ENCODE measurements around the gene CACNA1S.
A peak's percentile ranks its signal among the peaks of the same experiment; 100 is the strongest.

Gene CACNA1S

DNA sequence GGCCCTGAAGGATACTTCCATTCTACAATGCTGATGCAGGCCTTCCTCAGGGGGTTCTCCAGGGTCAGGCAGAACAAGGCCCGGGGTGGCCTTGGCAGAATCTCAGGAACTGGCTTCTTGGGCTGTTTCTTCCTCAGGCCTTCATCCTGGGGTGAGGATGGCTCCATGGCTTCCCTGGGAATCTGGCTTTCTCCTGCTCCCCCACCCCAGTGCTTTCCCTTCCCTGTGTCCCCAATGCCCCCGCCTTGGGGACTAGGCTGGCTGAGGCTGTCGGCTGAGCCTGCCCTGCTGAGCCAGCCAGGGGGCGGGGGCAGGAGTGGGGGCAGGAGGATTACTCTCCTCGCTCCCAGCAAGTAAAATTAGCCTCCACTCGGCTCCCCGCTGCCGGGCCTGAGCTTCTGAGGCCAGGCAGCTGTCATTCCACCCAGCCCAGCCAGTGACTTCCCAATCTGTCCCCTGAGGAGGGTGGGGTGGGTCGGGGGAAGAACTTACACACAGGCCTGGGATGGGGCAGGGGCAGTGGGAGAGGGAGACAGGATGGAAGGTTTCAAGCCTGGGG lies at the start of gene CACNA1S:
Gene CACNA1S, minus strand, starts transcription at position 254 of the 559 bp plus-strand sequence. Its CDS starts 87 bp downstream, at position 167.
- TF ChIP-seq, protein P1, sequence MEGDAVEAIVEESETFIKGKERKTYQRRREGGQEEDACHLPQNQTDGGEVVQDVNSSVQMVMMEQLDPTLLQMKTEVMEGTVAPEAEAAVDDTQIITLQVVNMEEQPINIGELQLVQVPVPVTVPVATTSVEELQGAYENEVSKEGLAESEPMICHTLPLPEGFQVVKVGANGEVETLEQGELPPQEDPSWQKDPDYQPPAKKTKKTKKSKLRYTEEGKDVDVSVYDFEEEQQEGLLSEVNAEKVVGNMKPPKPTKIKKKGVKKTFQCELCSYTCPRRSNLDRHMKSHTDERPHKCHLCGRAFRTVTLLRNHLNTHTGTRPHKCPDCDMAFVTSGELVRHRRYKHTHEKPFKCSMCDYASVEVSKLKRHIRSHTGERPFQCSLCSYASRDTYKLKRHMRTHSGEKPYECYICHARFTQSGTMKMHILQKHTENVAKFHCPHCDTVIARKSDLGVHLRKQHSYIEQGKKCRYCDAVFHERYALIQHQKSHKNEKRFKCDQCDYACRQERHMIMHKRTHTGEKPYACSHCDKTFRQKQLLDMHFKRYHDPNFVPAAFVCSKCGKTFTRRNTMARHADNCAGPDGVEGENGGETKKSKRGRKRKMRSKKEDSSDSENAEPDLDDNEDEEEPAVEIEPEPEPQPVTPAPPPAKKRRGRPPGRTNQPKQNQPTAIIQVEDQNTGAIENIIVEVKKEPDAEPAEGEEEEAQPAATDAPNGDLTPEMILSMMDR (IDR thresholded peaks at IDR 0.05) = no peak
- TF ChIP-seq ZFX (IDR thresholded peaks at IDR 0.05; ENCODE audit: borderline replicate concordance) = no peak
- H3K27ac ChIP-seq = no peak within 1 kb of the TSS

DNA sequence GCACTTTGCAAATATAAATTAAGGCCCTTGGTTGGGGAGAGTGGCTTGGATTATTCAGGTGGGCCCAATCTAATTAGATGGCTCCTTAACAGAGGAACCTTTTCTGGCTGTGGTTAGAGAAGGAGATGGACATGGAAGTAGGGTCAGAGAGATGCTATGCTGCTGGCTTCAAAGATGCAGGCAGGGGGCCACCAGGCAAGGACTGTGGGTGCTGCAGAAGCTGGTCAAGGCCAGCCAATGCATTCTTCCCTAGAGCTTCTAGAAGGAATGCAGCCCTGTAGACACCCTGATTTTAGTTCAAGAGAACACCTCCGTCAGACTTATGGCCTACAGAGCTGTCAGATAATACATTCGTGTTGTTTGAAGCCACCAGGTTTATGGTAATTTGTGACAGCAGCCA lies 45.7 kb upstream of the CACNA1S start:
- no peak overlapping the region for H3K27ac ChIP-seq
- no peak for TF ChIP-seq ZFX (IDR thresholded peaks at IDR 0.05; ENCODE audit: borderline replicate concordance)
- TF ChIP-seq, protein P1 (IDR thresholded peaks at IDR 0.05) = no peak

DNA sequence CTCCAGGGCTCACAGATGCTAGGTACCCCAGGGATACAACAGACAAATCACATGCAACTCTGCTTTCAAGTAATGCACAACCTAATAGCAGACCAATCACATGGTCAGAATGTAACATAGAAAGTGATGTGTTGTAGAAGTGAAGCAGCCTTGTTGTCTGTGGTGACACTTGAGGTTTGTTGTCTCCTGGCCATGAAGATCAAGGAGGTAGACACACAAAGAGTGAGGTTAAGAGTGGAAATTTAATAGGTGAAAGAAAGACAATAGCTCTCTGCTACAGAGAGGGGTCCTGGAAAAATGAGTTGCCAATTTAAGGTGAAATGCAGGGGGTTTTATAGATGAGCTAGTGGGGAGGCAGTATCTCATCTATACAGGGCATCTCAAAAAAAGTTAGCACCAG lies 44.6 kb upstream of the CACNA1S start:
- H3K27ac ChIP-seq = no peak overlapping the region
- TF ChIP-seq, protein P1 (IDR thresholded peaks at IDR 0.05) = no peak
- TF ChIP-seq ZFX (IDR thresholded peaks at IDR 0.05; ENCODE audit: borderline replicate concordance) = no peak

DNA sequence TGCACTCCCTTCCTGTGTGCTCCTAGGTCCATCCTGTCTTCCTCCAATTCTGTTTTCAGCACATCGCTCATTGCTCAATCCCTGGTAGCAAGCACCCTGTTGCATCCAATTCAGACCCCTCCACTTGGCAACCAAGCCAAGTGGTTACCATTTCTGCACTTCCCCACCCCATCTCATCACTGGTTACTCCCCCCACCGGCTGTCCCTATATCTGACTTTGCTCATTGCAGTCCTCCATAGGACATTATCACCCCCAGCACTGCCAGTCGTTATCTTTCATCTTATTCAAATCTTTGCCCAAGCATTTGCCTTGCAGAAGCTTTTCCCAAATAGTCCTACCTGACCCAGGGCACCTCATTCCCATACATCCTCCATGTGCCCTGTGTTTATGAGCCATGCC lies 44.1 kb upstream of the CACNA1S start:
- no peak overlapping the region for H3K27ac ChIP-seq
- TF ChIP-seq, protein P1 (IDR thresholded peaks at IDR 0.05) = no peak
- TF ChIP-seq ZFX (IDR thresholded peaks at IDR 0.05; ENCODE audit: borderline replicate concordance) = no peak

DNA sequence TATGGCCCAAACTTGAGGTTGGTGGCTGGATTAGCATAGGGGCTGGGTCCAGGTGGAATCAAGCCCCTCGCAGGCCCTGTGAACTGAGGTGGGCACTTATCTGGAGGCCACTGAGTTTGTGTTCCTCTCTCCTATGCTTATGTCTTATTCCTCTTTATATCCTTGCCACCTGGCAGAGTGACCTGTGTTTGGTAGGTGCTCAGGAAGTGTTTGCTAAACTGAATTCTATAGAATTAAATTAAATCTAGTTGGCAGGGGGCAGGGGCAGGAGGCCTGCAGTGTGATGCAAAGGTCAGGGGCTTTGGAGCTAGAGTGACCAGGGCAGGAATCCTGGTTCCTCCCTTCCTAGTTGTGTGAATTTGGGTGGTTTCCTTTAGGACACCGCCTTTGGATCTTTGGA lies 43.1 kb upstream of the CACNA1S start:
- no peak overlapping the region for H3K27ac ChIP-seq
- TF ChIP-seq, protein P1 (IDR thresholded peaks at IDR 0.05) = no peak
- TF ChIP-seq ZFX (IDR thresholded peaks at IDR 0.05; ENCODE audit: borderline replicate concordance) = no peak

DNA sequence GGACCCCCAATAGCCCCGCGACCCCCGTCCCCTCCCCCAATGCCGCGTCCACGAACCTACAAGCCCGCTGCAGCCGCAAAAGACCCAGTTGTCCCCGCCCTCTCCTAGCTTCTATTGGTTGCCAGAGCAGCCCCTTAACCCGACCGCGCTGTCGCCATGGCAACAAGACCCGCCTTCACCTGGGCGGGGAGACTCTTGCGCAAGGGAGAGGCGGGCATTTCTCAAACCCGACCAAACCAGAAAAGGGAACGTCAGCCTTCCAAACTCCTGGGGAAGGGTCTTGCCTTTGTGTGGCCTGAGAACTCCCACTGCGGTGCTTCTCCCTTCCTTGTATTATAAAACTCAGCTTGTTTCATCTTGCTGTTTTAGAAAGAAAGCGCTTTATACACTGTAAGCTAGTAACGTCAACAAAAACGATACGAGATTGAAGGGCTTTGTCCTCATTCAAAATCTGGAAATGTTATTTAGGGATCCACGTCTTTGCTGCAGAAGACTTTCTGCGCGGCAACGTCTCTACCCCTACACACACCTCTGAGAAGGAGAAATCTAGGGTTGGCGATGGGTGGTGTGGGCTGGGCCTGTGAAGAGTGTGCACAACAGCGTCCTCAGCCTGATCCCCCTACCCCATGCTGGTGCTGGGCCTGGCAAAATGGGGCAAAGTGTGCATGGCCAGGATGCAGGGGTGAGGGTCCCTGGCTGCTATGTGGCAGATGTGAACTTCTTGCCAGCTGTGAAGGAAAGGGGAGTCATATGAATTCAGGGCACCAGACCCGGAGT lies 42.4 kb upstream of the CACNA1S start, which contains the start of gene TMEM9:
Gene TMEM9, minus strand, starts transcription at position 86 of the 777 bp plus-strand sequence. CDS start 551 bp downstream, outside the sequence.
- H3K27ac ChIP-seq = peak within 1 kb of the TSS; percentile 50
- TF ChIP-seq, protein P1 (IDR thresholded peaks at IDR 0.05) = no peak
- no peak for TF ChIP-seq ZFX (IDR thresholded peaks at IDR 0.05; ENCODE audit: borderline replicate concordance)
